ENCODE measurements around the gene APC. TPM values are rescaled to one million over a fixed set of nuclear protein-coding genes. Genes with fewer than 3 reads are reported as not detected.

Gene APC
- total and polyA plus RNA-seq, 2 of the 8 experiments (the other 6 are each of a cell fraction or from before 2014, with no cell fraction given), result 6.8 to 41.9 TPM

DNA sequence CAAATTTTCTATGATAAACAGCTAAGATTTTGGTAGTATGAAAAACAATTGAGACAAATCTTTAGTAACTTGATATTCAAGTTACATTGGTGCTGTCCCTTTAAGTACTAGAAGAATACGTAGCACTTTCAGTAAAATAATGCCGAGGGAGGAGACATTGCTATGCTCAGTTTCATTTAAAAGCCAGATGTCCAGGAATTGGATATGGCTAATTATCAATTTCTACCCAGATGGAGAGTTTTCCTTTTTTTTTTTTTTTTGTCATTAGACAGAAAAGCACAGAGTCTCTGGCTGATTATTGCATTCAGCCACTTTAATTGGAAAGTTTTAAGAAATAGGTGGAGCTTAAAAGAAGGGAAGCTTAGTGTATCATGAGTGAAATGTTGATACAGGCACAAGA is 40.4 kb upstream of the APC start (continued):
- TF ChIP-seq, protein P1, sequence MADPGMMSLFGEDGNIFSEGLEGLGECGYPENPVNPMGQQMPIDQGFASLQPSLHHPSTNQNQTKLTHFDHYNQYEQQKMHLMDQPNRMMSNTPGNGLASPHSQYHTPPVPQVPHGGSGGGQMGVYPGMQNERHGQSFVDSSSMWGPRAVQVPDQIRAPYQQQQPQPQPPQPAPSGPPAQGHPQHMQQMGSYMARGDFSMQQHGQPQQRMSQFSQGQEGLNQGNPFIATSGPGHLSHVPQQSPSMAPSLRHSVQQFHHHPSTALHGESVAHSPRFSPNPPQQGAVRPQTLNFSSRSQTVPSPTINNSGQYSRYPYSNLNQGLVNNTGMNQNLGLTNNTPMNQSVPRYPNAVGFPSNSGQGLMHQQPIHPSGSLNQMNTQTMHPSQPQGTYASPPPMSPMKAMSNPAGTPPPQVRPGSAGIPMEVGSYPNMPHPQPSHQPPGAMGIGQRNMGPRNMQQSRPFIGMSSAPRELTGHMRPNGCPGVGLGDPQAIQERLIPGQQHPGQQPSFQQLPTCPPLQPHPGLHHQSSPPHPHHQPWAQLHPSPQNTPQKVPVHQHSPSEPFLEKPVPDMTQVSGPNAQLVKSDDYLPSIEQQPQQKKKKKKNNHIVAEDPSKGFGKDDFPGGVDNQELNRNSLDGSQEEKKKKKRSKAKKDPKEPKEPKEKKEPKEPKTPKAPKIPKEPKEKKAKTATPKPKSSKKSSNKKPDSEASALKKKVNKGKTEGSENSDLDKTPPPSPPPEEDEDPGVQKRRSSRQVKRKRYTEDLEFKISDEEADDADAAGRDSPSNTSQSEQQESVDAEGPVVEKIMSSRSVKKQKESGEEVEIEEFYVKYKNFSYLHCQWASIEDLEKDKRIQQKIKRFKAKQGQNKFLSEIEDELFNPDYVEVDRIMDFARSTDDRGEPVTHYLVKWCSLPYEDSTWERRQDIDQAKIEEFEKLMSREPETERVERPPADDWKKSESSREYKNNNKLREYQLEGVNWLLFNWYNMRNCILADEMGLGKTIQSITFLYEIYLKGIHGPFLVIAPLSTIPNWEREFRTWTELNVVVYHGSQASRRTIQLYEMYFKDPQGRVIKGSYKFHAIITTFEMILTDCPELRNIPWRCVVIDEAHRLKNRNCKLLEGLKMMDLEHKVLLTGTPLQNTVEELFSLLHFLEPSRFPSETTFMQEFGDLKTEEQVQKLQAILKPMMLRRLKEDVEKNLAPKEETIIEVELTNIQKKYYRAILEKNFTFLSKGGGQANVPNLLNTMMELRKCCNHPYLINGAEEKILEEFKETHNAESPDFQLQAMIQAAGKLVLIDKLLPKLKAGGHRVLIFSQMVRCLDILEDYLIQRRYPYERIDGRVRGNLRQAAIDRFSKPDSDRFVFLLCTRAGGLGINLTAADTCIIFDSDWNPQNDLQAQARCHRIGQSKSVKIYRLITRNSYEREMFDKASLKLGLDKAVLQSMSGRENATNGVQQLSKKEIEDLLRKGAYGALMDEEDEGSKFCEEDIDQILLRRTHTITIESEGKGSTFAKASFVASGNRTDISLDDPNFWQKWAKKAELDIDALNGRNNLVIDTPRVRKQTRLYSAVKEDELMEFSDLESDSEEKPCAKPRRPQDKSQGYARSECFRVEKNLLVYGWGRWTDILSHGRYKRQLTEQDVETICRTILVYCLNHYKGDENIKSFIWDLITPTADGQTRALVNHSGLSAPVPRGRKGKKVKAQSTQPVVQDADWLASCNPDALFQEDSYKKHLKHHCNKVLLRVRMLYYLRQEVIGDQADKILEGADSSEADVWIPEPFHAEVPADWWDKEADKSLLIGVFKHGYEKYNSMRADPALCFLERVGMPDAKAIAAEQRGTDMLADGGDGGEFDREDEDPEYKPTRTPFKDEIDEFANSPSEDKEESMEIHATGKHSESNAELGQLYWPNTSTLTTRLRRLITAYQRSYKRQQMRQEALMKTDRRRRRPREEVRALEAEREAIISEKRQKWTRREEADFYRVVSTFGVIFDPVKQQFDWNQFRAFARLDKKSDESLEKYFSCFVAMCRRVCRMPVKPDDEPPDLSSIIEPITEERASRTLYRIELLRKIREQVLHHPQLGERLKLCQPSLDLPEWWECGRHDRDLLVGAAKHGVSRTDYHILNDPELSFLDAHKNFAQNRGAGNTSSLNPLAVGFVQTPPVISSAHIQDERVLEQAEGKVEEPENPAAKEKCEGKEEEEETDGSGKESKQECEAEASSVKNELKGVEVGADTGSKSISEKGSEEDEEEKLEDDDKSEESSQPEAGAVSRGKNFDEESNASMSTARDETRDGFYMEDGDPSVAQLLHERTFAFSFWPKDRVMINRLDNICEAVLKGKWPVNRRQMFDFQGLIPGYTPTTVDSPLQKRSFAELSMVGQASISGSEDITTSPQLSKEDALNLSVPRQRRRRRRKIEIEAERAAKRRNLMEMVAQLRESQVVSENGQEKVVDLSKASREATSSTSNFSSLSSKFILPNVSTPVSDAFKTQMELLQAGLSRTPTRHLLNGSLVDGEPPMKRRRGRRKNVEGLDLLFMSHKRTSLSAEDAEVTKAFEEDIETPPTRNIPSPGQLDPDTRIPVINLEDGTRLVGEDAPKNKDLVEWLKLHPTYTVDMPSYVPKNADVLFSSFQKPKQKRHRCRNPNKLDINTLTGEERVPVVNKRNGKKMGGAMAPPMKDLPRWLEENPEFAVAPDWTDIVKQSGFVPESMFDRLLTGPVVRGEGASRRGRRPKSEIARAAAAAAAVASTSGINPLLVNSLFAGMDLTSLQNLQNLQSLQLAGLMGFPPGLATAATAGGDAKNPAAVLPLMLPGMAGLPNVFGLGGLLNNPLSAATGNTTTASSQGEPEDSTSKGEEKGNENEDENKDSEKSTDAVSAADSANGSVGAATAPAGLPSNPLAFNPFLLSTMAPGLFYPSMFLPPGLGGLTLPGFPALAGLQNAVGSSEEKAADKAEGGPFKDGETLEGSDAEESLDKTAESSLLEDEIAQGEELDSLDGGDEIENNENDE (IDR thresholded peaks at IDR 0.05; ENCODE audit: insufficient replicate concordance, low read length), result no peak
- TF ChIP-seq TBP (IDR thresholded peaks at IDR 0.05; ENCODE audit: low read depth, low read length), result no peak
- no peak for TF ChIP-seq EGR1 (IDR thresholded peaks at IDR 0.05; ENCODE audit: borderline replicate concordance, low read depth, low read length)
- TF ChIP-seq SP1 (IDR thresholded peaks at IDR 0.05; ENCODE audit: low read depth, low read length), result no peak
- TF ChIP-seq CHD1 (IDR thresholded peaks at IDR 0.05; ENCODE audit: low read depth, low read length), result no peak
- no peak for TF ChIP-seq TEAD4 (IDR thresholded peaks at IDR 0.05; ENCODE audit: low read depth, low read length)
- TF ChIP-seq JUND (IDR thresholded peaks at IDR 0.05; ENCODE audit: low read length), result no peak
- no peak for TF ChIP-seq YY1 (IDR thresholded peaks at IDR 0.05; ENCODE audit: low read depth, low read length)
- no peak for TF ChIP-seq KDM4A (IDR thresholded peaks at IDR 0.05; ENCODE audit: low read depth, low read length, severe bottlenecking)
